Measurements from ENCODE around the gene CALML6. TPM values are rescaled to one million over a fixed set of nuclear protein-coding genes. Genes with fewer than 3 reads are reported as not detected.

Gene CALML6
- total RNA-seq, 2 experiments from 2014 or later = 0.41 to 0.86 TPM

- Mint-ChIP-seq H3K9me3 (no peaks in the 10 kb centered on the region), H3K4me3 (peak overlapping the region; percentile 36), H3K36me3 (ENCODE audit: low read depth) (no peaks in the 10 kb centered on the region), H3K27ac (no peak overlapping the region), H3K27me3 (ENCODE audit: low read depth) (no peaks in the 10 kb centered on the region), H3K4me1 (ENCODE audit: low read depth) (peaks cover 4% of the 10 kb centered on the region)
- intact Hi-C loops (cut with micrococcal nuclease) = no loop called here
- no peak for DNase-seq
- CTCF ChIA-PET = interaction anchor here (1.2 kb wide), 1 partner anchor 12 kb away, joined by 3 read pairs; no protein-coding TSS in a partner anchor
Measured at GRCh38 chr1:1917995-1918900, 3.2 kb downstream of the CALML6 start.

DNA sequence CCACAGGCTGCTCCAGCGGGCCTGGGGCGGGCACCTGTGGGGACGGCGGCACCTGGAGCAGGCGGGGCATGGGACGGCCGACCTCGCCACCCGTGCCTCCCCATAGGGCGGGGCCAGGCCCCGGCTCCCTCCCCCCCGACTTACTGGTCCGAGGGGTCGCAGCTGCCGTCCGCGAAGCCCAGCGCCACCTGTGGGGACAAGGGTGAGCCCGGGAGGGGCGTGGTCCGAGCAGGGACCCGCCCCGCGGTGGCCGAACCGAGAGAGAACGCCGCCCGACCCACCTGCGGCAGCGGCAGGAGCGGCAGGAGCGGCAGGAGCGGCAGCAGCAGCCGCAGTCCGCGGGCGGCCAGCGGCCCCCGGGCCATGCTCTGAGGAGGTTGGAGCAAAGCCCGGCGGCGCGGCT, 3.8 kb downstream of the CALML6 start, which contains the start of gene TMEM52:
Gene TMEM52, minus strand, starts transcription at position 379 of the 403 bp plus-strand sequence. Its CDS starts 14 bp downstream, at position 365.
- H3K27ac Mint-ChIP-seq = no peak within 1 kb of the TSS
- peaks cover 4% of the 10 kb centered on the region for H3K4me1 Mint-ChIP-seq (ENCODE audit: low read depth)
- H3K9me3 Mint-ChIP-seq = no peaks in the 10 kb centered on the region
- peak within 1 kb of the TSS; percentile 67 for H3K4me3 Mint-ChIP-seq
- intact Hi-C loops (cut with micrococcal nuclease) = loop anchor here (1.0 kb wide), 4 partner anchors 10 to 472 kb away; partner anchors contain the start of genes MORN1 and RER1
- peak; percentile 36 for DNase-seq
- no peaks in the 10 kb centered on the region for H3K27me3 Mint-ChIP-seq (ENCODE audit: low read depth)
- no peaks in the 10 kb centered on the region for H3K36me3 Mint-ChIP-seq (ENCODE audit: low read depth)
- CTCF ChIA-PET = no interaction called here

DNA sequence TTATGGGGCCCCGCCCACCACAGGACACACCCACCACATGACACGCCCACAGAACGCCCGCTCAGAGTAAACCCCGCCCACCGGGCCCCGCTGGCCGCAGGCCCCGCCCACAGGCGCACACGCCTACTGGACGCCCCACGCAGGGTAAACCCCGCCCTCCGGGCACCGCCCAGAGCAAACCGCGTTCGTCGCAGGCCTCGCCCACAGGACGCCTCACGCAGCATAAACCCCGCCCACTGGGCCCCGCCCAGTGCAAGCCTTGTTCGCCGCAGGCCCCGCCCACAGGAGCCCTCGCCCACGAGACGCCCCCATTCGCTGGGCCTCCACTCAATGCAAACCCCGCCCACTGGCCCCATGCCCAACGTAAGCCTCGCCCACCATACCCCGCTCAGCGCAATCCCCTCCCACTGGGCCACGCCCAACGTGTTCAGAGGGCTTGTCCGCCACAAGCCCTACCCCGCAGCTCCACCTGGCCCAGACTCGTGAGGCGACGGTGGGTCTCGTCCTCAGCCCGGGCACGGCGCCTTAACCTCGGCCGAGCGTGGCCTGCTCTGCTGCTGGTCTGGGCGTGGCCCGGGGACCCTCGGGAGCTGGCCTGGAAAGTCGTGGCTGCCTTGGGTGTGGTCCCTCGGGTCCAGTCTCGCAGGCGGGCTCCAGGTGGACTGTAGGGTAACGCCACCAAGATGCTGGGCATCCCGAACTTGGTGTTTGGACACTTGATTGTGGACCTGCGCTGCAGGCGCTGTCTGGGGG, 4.4 kb downstream of the CALML6 start:
- Mint-ChIP-seq H3K27ac (no peak overlapping the region), H3K27me3 (ENCODE audit: low read depth) (no peaks in the 10 kb centered on the region), H3K4me3 (peak overlapping the region; percentile 67), H3K9me3 (no peaks in the 10 kb centered on the region), H3K36me3 (ENCODE audit: low read depth) (no peaks in the 10 kb centered on the region), H3K4me1 (ENCODE audit: low read depth) (peaks cover 4% of the 10 kb centered on the region)
- CTCF ChIA-PET = no interaction called here
- intact Hi-C loops (cut with micrococcal nuclease) = loop anchor here (1.0 kb wide), 4 partner anchors 10 to 472 kb away; partner anchors contain the start of genes MORN1 and RER1
- peak; percentile 99 for DNase-seq

GRCh38 chr1:1920057-1920607, 5.1 kb downstream of the CALML6 start:
- peaks cover 4% of the 10 kb centered on the region for H3K4me1 Mint-ChIP-seq (ENCODE audit: low read depth)
- no peaks in the 10 kb centered on the region for H3K9me3 Mint-ChIP-seq
- H3K27me3 Mint-ChIP-seq (ENCODE audit: low read depth) = no peaks in the 10 kb centered on the region
- DNase-seq = no peak
- CTCF ChIA-PET = interaction anchor here (1.6 kb wide), 1 partner anchor 125 kb away, joined by 7 read pairs; no protein-coding TSS in a partner anchor
- H3K27ac Mint-ChIP-seq = no peak overlapping the region
- H3K4me3 Mint-ChIP-seq = peak overlapping the region; percentile 67
- intact Hi-C loops (cut with micrococcal nuclease) = no loop called here
- H3K36me3 Mint-ChIP-seq (ENCODE audit: low read depth) = no peaks in the 10 kb centered on the region

GRCh38 chr1:1920608-1921458, 5.8 kb downstream of the CALML6 start:
- Mint-ChIP-seq H3K27ac (no peak overlapping the region), H3K27me3 (ENCODE audit: low read depth) (no peaks in the 10 kb centered on the region), H3K4me3 (no peak overlapping the region), H3K36me3 (ENCODE audit: low read depth) (no peaks in the 10 kb centered on the region), H3K9me3 (no peaks in the 10 kb centered on the region), H3K4me1 (ENCODE audit: low read depth) (peaks cover 4% of the 10 kb centered on the region)
- no peak for DNase-seq
- CTCF ChIA-PET = interaction anchor here (1.1 to 1.6 kb wide), 2 partner anchors 12 to 124 kb away, joined by 3 to 7 read pairs; no protein-coding TSS in a partner anchor
- intact Hi-C loops (cut with micrococcal nuclease) = no loop called here

GRCh38 chr1:1921459-1921862, 6.4 kb downstream of the CALML6 start:
- Mint-ChIP-seq H3K27me3 (ENCODE audit: low read depth) (no peaks in the 10 kb centered on the region), H3K27ac (no peak overlapping the region), H3K4me3 (no peak overlapping the region), H3K4me1 (ENCODE audit: low read depth) (peaks cover 4% of the 10 kb centered on the region), H3K9me3 (no peaks in the 10 kb centered on the region), H3K36me3 (ENCODE audit: low read depth) (no peaks in the 10 kb centered on the region)
- DNase-seq = no peak
- CTCF ChIA-PET = interaction anchor here (1.1 to 1.6 kb wide), 2 partner anchors 13 to 123 kb away, joined by 3 to 7 read pairs; no protein-coding TSS in a partner anchor
- intact Hi-C loops (cut with micrococcal nuclease) = no loop called here

DNA sequence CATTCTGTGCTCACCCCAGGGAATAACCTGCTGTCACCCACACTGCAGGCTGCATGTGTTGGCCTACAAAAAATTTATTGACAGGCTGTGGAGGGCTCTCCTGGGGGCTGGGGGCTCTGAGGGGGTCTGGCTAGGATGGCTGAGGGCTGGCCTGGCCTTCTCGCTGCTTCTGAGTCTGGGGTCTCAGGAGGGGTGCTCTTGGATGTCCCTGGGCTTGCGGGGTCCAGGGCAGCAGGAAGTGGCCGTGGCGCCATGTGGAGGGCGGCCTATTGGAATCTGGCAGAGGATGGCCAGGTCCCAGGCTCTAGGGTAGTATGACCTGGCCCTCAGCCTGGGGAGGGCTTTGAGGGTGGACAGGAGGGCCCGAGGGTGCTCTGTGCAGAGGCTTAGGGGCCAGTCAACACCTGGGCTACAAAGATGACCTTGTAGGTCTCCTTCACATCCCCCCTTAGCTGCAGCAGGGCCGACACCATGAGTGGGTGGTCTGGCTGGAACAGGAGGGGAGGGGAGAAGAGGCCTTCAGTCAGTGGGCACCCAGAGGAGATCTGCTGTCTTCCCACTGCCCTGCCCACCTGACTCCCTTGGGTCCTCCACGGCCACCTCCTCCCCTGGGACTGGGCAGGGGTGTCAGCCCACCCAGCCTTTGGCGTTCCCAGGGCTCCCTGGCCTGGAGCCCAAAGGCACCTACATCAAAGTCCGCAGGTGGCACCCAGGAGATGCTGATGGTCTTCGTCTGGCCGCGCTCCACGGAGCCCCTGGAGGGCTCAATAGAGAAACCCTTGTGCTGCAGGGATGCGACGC, 7.0 kb downstream of the CALML6 start:
- intact Hi-C loops (cut with micrococcal nuclease) = no loop called here
- DNase-seq = no peak
- CTCF ChIA-PET = no interaction called here
- Mint-ChIP-seq H3K36me3 (ENCODE audit: low read depth) (no peaks in the 10 kb centered on the region), H3K4me1 (ENCODE audit: low read depth) (peaks cover 4% of the 10 kb centered on the region), H3K9me3 (no peaks in the 10 kb centered on the region), H3K4me3 (no peak overlapping the region), H3K27me3 (ENCODE audit: low read depth) (no peaks in the 10 kb centered on the region), H3K27ac (no peak overlapping the region)

- H3K4me1 Mint-ChIP-seq (ENCODE audit: low read depth) = peaks cover 4% of the 10 kb centered on the region
- intact Hi-C loops (cut with micrococcal nuclease) = no loop called here
- no peak overlapping the region for H3K27ac Mint-ChIP-seq
- no peak overlapping the region for H3K4me3 Mint-ChIP-seq
- CTCF ChIA-PET = no interaction called here
- DNase-seq = no peak
- no peaks in the 10 kb centered on the region for H3K9me3 Mint-ChIP-seq
- H3K36me3 Mint-ChIP-seq (ENCODE audit: low read depth) = no peaks in the 10 kb centered on the region
- no peaks in the 10 kb centered on the region for H3K27me3 Mint-ChIP-seq (ENCODE audit: low read depth)
Measured at GRCh38 chr1:1922702-1922955, 7.6 kb downstream of the CALML6 start.

- H3K9me3 Mint-ChIP-seq = no peaks in the 10 kb centered on the region
- CTCF ChIA-PET = interaction anchor here (0.6 kb wide), 1 partner anchor 392 kb away, joined by 4 read pairs; no protein-coding TSS in a partner anchor
- DNase-seq = no peak
- peaks cover 3% of the 10 kb centered on the region for H3K4me1 Mint-ChIP-seq (ENCODE audit: low read depth)
- H3K4me3 Mint-ChIP-seq = no peak overlapping the region
- no peaks in the 10 kb centered on the region for H3K27me3 Mint-ChIP-seq (ENCODE audit: low read depth)
- intact Hi-C loops (cut with micrococcal nuclease) = no loop called here
- H3K36me3 Mint-ChIP-seq (ENCODE audit: low read depth) = no peaks in the 10 kb centered on the region
- no peak overlapping the region for H3K27ac Mint-ChIP-seq
Measured at GRCh38 chr1:1922956-1923833, 8.1 kb downstream of the CALML6 start.

DNA sequence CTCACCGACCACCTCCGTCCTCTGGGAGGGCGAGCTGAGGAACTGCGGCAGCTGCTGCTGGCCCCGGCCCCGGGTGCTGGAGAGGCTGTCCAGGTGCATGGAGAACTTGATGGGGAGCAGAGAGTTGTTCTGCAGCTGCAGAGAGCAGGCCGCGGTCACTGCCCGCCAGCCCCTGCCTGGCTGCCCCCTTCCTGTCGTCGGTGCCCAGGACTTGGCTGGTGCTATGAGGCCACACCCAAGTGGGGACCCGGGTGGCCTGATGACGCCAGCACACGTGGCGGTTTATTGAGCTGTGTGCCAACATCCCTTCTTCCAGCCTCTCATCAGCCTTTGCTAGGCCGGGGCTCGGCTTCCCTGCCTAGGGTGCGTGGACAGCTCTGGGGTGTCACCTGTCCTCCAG, 9.3 kb downstream of the CALML6 start:
- Mint-ChIP-seq H3K36me3 (ENCODE audit: low read depth) (no peaks in the 10 kb centered on the region), H3K4me1 (ENCODE audit: low read depth) (peaks cover 2% of the 10 kb centered on the region), H3K27ac (no peak overlapping the region), H3K9me3 (no peaks in the 10 kb centered on the region), H3K4me3 (no peak overlapping the region), H3K27me3 (ENCODE audit: low read depth) (no peaks in the 10 kb centered on the region)
- CTCF ChIA-PET = interaction anchor here (0.5 kb wide), 1 partner anchor 62 kb away, joined by 3 read pairs; no protein-coding TSS in a partner anchor
- no peak for DNase-seq
- intact Hi-C loops (cut with micrococcal nuclease) = no loop called here
